Gastrocnemius medialis (tissue), 4 donors: Measurements from ENCODE around the gene PCYOX1L. TPM values are rescaled to one million over a fixed set of nuclear protein-coding genes. Genes with fewer than 3 reads are reported as not detected.

ENCODE experiments used
- ATAC-seq, 2 donors: fragments of 150-250 bp; one replicate each; pipeline ENCODE4 v1.9.1; 2016
- DNase-seq, 2 donors: peaks; one replicate each; pipeline ENCODE4 v3.0.0-alpha.2; 2019
- H3K27ac ChIP-seq, 4 donors: fragments of 200-600 bp; sonication (generic); 1 replicate in 1 of 4; 2 replicates in 3 of 4; pipeline ENCODE4 v1.5.1; 2016 to 2018; ENCODE audit warnings: mild to moderate bottlenecking in 2 of 4, moderate library complexity in 1 of 4
- H3K27me3 ChIP-seq, 3 donors: fragments of 200-600 bp; sonication (generic) in 2 of 3; 1 replicate in 1 of 3; 2 replicates in 2 of 3; pipeline versions ENCODE4 v1.5.1 to v1.6.0; 2016 to 2019; ENCODE audit warnings: mild to moderate bottlenecking in 1 of 3, moderate library complexity in 1 of 3
- H3K36me3 ChIP-seq, 2 donors: fragments of 200-600 bp; sonication (generic) in 1 of 2; one replicate each; pipeline ENCODE4 v1.5.1; 2017 to 2018
- H3K4me1 ChIP-seq, 2 donors: fragments of 200-600 bp; sonication (generic) in 1 of 2; one replicate each; pipeline ENCODE4 v1.5.1; 2016 to 2017; ENCODE audit warnings: mild to moderate bottlenecking in 2 of 2
- H3K4me3 ChIP-seq, 4 donors: fragments of 200-600 bp; sonication (generic) in 3 of 4; 1 replicate in 1 of 4; 2 replicates in 3 of 4; pipeline ENCODE4 v1.5.1; 2016 to 2019; ENCODE audit warnings: mild to moderate bottlenecking in 2 of 4
- H3K9me3 ChIP-seq, 3 donors: fragments of 200-600 bp; sonication (generic) in 2 of 3; 1 replicate in 1 of 3; 2 replicates in 2 of 3; pipeline ENCODE4 v1.5.1; 2016 to 2019
- POLR2A ChIP-seq, 2 donors: fragments of 450-650 bp; IDR thresholded peaks; one replicate each; pipeline ENCODE4 v1.6.1; 2017; ENCODE audit warnings: antibody characterized with exemption in 2 of 2, mild to moderate bottlenecking in 2 of 2, moderate library complexity in 2 of 2
- in situ Hi-C, 4 donors: fragments of 200-750 bp; cut with MboI; loops; one replicate each; pipeline versions ENCODE4 v1.15.0 to v1.8.0; 2017; ENCODE audit warnings: low sequenced_read_pairs in 4 of 4
- intact Hi-C: fragments of 100-400 bp; cut with DNase I; formaldehyde crosslinking; loops from one replicate; pipeline ENCODE4 v1.15.1; 2023; ENCODE audit warnings: low total_unique reads
- total RNA-seq, 4 donors: library from RNA; depleted of rRNA; stranded (reverse); fragments of >200 nt; gene quantifications; one replicate each; pipeline versions ENCODE4 v1.1.0 to v1.2.3, GENCODE V29; 2016
- TF ChIP-seq, protein P1 (sequence below), 5 experiments: fragments of 450-650 bp in 3 of 5; fragments of 200-600 bp in 2 of 5; sonication (generic) in 2 of 5; IDR thresholded peaks in 4 of 5; conservative IDR thresholded peaks in 1 of 5; 1 replicate in 4 of 5; 2 replicates in 1 of 5; pipeline ENCODE4 v1.5.1; 2016 to 2019; ENCODE audit warnings: antibody characterized with exemption in 5 of 5, mild to moderate bottlenecking in 3 of 5, moderate library complexity in 3 of 5

Gene PCYOX1L
- total RNA-seq, 4 donors from 2014 or later: 0.29 to 1.5 (median 1.2) TPM

DNA sequence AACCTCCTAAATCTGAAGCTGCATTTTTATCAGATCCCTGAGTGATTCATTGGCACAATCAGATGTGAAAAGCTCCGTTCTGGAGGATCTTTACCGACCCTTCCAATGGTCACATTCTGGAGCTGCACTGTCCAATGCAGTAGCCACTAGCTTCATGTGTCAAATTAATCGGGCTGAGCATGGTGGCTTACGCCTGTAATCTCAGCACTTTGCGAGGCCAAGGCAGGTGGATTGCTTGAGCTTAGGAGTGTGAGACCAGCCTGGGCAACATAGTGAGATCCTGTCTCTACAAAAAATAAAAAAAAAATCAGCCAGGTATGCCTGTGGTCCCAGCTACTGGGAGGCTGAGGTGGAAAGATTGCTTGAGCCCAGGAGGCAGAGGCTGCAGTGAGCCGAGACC, 17.6 kb downstream of the PCYOX1L start:
- in situ Hi-C loops: loop anchor here in 2 of 4 donors (5.0 to 10.0 kb wide), 3 partner anchors 51 to 187 kb away; no protein-coding TSS in a partner anchor
- ATAC-seq (no peak), DNase-seq (no peak)
- peaks cover 5 to 8% of the 10 kb centered on the region in 2 donors for H3K4me1 ChIP-seq
- no peak overlapping the region for H3K27ac ChIP-seq
- intact Hi-C loops: no loop called here
- no peaks in the 10 kb centered on the region for H3K9me3 ChIP-seq
- TF ChIP-seq POLR2A (IDR thresholded peaks at IDR 0.05): no peak
- TF ChIP-seq, protein P1, sequence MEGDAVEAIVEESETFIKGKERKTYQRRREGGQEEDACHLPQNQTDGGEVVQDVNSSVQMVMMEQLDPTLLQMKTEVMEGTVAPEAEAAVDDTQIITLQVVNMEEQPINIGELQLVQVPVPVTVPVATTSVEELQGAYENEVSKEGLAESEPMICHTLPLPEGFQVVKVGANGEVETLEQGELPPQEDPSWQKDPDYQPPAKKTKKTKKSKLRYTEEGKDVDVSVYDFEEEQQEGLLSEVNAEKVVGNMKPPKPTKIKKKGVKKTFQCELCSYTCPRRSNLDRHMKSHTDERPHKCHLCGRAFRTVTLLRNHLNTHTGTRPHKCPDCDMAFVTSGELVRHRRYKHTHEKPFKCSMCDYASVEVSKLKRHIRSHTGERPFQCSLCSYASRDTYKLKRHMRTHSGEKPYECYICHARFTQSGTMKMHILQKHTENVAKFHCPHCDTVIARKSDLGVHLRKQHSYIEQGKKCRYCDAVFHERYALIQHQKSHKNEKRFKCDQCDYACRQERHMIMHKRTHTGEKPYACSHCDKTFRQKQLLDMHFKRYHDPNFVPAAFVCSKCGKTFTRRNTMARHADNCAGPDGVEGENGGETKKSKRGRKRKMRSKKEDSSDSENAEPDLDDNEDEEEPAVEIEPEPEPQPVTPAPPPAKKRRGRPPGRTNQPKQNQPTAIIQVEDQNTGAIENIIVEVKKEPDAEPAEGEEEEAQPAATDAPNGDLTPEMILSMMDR (IDR thresholded peaks at IDR 0.05 in 4 of 5, conservative IDR thresholded peaks at IDR 0.05 in 1 of 5): no peak
- H3K27me3 ChIP-seq: no peaks in the 10 kb centered on the region
- no peak overlapping the region for H3K4me3 ChIP-seq
- H3K36me3 ChIP-seq: no peaks in the 10 kb centered on the region

DNA sequence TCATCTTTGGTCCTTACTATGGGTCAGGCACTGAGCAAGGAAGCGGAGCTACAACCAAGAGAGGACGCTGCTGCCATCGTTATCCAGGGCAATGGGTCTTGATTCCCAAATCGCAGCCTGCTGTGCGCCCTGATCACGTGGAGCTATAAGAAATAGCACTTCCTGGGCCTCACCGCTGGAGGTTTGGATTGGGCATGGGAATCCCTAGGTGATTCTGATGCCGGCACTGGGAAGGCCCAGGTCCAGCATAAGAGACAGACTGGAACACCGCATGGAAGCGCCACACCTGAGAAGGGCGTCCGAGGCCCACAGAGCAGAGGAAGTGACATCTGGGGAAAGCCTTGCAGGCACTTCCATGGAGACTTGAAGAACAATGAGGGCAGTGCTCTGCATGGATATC, 18.3 kb downstream of the PCYOX1L start:
- peaks cover under 1 to 2% of the 10 kb centered on the region in 2 donors for H3K4me1 ChIP-seq
- in situ Hi-C loops: loop anchor here in 2 of 4 donors (5.0 to 10.0 kb wide), 3 partner anchors 51 to 186 kb away; no protein-coding TSS in a partner anchor
- no peak for ATAC-seq
- TF ChIP-seq, protein P1 (IDR thresholded peaks at IDR 0.05 in 4 of 5, conservative IDR thresholded peaks at IDR 0.05 in 1 of 5): no peak
- no peak overlapping the region for H3K27ac ChIP-seq
- no peaks in the 10 kb centered on the region for H3K9me3 ChIP-seq
- no peak overlapping the region for H3K4me3 ChIP-seq
- H3K36me3 ChIP-seq: no peaks in the 10 kb centered on the region
- intact Hi-C loops: no loop called here
- no peaks in the 10 kb centered on the region for H3K27me3 ChIP-seq
- no peak for DNase-seq

DNA sequence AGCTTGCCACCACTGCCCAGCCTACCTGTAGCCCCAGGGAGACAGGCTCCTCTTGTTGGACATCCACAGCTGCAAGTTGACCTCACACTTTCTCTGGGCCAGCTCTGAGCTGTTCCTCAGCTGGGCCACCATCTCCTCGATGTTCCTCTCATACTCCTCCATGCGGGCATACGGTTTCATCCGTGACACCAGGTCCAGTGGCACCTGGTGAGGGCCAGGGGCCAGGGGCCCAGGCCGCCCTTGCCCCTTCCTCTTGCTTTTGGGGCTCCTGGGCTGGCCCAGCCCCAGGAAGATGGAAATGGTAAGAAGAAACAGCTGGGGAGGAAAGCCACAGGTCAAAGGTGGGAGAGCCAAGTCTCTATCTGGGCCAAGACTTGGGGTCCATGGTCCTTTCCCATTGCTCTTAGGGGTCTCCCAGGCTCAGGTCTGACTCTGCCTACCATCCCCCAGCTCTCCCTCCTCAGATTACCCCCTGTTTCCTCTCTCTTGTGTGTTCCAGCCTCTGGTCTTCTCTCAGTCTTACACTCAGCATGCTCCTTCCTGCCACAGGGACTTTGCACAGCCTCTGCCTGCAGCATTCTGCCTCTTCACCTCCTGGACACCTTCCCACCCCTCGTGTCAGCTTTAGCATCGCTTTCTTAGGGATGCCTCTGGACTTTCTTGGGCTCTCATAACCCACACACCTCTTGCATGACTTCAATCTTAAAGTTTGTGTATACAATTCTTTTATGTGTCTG, 19.0 kb downstream of the PCYOX1L start:
- Histone ChIP-seq H3K36me3 (no peaks in the 10 kb centered on the region), H3K4me1 (no peaks in the 10 kb centered on the region), H3K4me3 (no peak overlapping the region), H3K9me3 (no peaks in the 10 kb centered on the region), H3K27me3 (no peaks in the 10 kb centered on the region), H3K27ac (no peak overlapping the region)
- in situ Hi-C loops: loop anchor here in 2 of 4 donors (5.0 to 10.0 kb wide), 3 partner anchors 52 to 185 kb away; no protein-coding TSS in a partner anchor
- ATAC-seq: no peak
- intact Hi-C loops: no loop called here
- no peak for DNase-seq
- no peak for TF ChIP-seq POLR2A (IDR thresholded peaks at IDR 0.05)
- TF ChIP-seq, protein P1 (IDR thresholded peaks at IDR 0.05 in 4 of 5, conservative IDR thresholded peaks at IDR 0.05 in 1 of 5): no peak

DNA sequence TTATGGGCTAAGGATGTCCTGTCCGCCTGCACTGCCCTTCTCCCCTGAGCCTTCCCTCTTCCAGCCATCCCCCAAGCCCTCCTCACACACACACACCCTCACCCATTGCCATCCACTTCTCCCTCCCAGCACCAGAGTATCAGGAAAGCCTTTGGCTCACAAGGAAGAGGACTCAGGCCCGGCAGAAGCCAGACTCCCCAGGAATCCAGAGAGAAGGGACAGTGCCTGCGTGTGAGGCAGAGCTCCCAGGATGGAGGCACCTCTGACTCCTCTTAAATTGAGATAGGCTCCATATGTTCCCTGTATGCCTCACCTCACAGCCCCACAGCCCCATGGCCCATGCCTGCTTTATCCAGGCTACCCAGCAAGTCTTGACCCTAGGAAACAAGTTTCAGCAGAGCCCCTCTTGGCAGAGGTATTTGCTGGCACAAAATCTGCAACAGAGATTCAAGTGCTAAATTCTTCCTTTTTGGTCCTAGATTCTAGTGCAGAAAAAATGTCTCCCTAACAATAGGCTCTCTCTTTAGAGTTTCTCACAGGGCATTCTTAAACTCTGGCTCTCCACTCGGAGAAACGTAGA, 20.5 kb downstream of the PCYOX1L start:
- H3K36me3 ChIP-seq: no peaks in the 10 kb centered on the region
- no peaks in the 10 kb centered on the region for H3K27me3 ChIP-seq
- DNase-seq: no peak
- peaks cover 13 to 14% of the 10 kb centered on the region in 2 donors for H3K4me1 ChIP-seq
- intact Hi-C loops (no loop called here), in situ Hi-C loops (loop anchor here in 2 of 4 donors (5.0 to 10.0 kb wide), 3 partner anchors 54 to 184 kb away; no protein-coding TSS in a partner anchor)
- no peak overlapping the region for H3K4me3 ChIP-seq
- no peak for ATAC-seq
- no peak overlapping the region for H3K27ac ChIP-seq
- no peak for TF ChIP-seq POLR2A (IDR thresholded peaks at IDR 0.05)
- TF ChIP-seq, protein P1 (IDR thresholded peaks at IDR 0.05 in 4 of 5, conservative IDR thresholded peaks at IDR 0.05 in 1 of 5): no peak
- no peaks in the 10 kb centered on the region for H3K9me3 ChIP-seq
